Activated T-cell treated with anti-CD3 and anti-CD28 coated beads for 48 hours (primary cell): ENCODE measurements around the gene HIVEP1.

Source experiments
- DNase-seq: peaks from one replicate; pipeline ENCODE4 v3.0.0-alpha.2; 2020; ENCODE audit warnings: low read depth

The HIVEP1 gene

GRCh38 chr6:11994875-11995461 is 17.1 kb upstream of the HIVEP1 start:
- DNase-seq = no peak

- DNase-seq = no peak
Measured at GRCh38 chr6:11996751-11997150, 15.4 kb upstream of the HIVEP1 start.

- DNase-seq = no peak
Measured at GRCh38 chr6:11999246-11999645, 12.9 kb upstream of the HIVEP1 start.

GRCh38 chr6:12000174-12000573 is 11.9 kb upstream of the HIVEP1 start:
- no peak for DNase-seq

GRCh38 chr6:12001004-12001705 is 11.0 kb upstream of the HIVEP1 start:
- DNase-seq = no peak

GRCh38 chr6:12001706-12002435 is 10.2 kb upstream of the HIVEP1 start:
- no peak for DNase-seq

GRCh38 chr6:12007473-12007872 is 4.6 kb upstream of the HIVEP1 start:
- DNase-seq = no peak

GRCh38 chr6:12007887-12008286 is 4.2 kb upstream of the HIVEP1 start:
- DNase-seq = no peak

GRCh38 chr6:12008366-12009179 is 3.5 kb upstream of the HIVEP1 start:
- peak; percentile 79 for DNase-seq

- DNase-seq = no peak
Measured at GRCh38 chr6:12009180-12009685, 2.9 kb upstream of the HIVEP1 start.

- no peak for DNase-seq
Measured at GRCh38 chr6:12009876-12010634, 2.1 kb upstream of the HIVEP1 start.

- DNase-seq = peak; percentile 30
Measured at GRCh38 chr6:12010635-12011275, 1.4 kb upstream of the HIVEP1 start.

GRCh38 chr6:12011276-12012037 is 655 bp upstream of the HIVEP1 start:
- peak; percentile 95 for DNase-seq

- DNase-seq = peak; percentile 71
Measured at GRCh38 chr6:12012558-12013306, 620 bp downstream of the HIVEP1 start.

- DNase-seq = no peak
Measured at GRCh38 chr6:12013307-12013719, 1.2 kb downstream of the HIVEP1 start.

- no peak for DNase-seq
Measured at GRCh38 chr6:12014027-12014872, 2.1 kb downstream of the HIVEP1 start.

GRCh38 chr6:12014873-12015149 is 2.7 kb downstream of the HIVEP1 start:
- DNase-seq = no peak

- DNase-seq = no peak
Measured at GRCh38 chr6:12017263-12017662, 5.2 kb downstream of the HIVEP1 start.
